T-cell (primary cell): Measurements from ENCODE around the gene SMU1. TPM values are rescaled to one million over a fixed set of nuclear protein-coding genes. Genes with fewer than 3 reads are reported as not detected.
"Not testable (repeated sequence)": the region's sequence is repeated elsewhere in the genome, so short reads cannot be mapped to it uniquely, and the experiment has no call there.

Experiments
- ATAC-seq, 4 experiments: fragments of 200-7000 bp in 3 of 4; fragments of 150-1000 bp in 1 of 4; cut with Tn5 transposase; replicated peaks in 1 of 4; 1 replicate in 3 of 4; 2 replicates in 1 of 4; pipeline ENCODE4 v1.10.0; 2021; ENCODE audit warnings: moderate library complexity in 3 of 4, mild to moderate bottlenecking in 2 of 4, moderate number of reproducible peaks in 1 of 4
- CTCF ChIA-PET, 2 donors: fragments of 300-600 bp; sonication (Branson Sonifier 250); formaldehyde crosslinking; loops; one replicate each; lab custom pipeline; 2022; ENCODE audit warnings: antibody characterized with exemption in 2 of 2; lab: Charles Lee
- POLR2A ChIA-PET, 2 donors: fragments of 300-600 bp; sonication (Branson Sonifier 250); formaldehyde crosslinking; loops; one replicate each; lab custom pipeline; 2022; ENCODE audit warnings: antibody characterized with exemption in 2 of 2; lab: Charles Lee
- DNase-seq, 35 experiments: peaks; one replicate each; pipeline versions ENCODE4 v3.0.0 to v3.0.0-alpha.2; 2013 to 2023
- H3K27ac ChIP-seq: one replicate; pipeline ENCODE4 v1.5.1; 2013; ENCODE audit warnings: low read length
- H3K27me3 ChIP-seq, 2 experiments: replicated peaks in 1 of 2; 1 replicate in 1 of 2; 2 replicates in 1 of 2; pipeline versions ENCODE4 v1.6.1 to v1.7.0; 2013; ENCODE audit warnings: low read length in 1 of 2, mixed read lengths in 1 of 2; ENCODE audit not compliant: control insufficient read depth in 2 of 2, insufficient read depth in 2 of 2; ENCODE audit errors: extremely low read depth in 1 of 2
- H3K36me3 ChIP-seq, 2 donors: 1 replicate in 1 of 2; 2 replicates in 1 of 2; pipeline versions ENCODE4 v1.6.1 to v1.7.0; 2013; ENCODE audit warnings: low read length in 1 of 2; ENCODE audit not compliant: control insufficient read depth in 2 of 2, insufficient read depth in 1 of 2; ENCODE audit errors: extremely low read depth in 1 of 2
- H3K4me1 ChIP-seq, 2 experiments: 1 replicate in 1 of 2; 2 replicates in 1 of 2; pipeline versions ENCODE4 v1.6.1 to v1.7.0; 2013; ENCODE audit warnings: low read length in 2 of 2, mixed read lengths in 1 of 2; ENCODE audit not compliant: insufficient read depth in 2 of 2, control insufficient read depth in 1 of 2; ENCODE audit errors: extremely low read depth in 1 of 2
- H3K4me3 ChIP-seq, 2 donors: 1 replicate in 1 of 2; 2 replicates in 1 of 2; pipeline versions ENCODE4 v1.5.1 to v1.7.0; 2013; ENCODE audit warnings: mild to moderate bottlenecking in 2 of 2, low read length in 1 of 2, moderate library complexity in 1 of 2; ENCODE audit not compliant: control insufficient read depth in 1 of 2; ENCODE audit errors: extremely low read depth in 1 of 2
- H3K9me3 ChIP-seq: 2 replicates; pipeline ENCODE4 v1.7.0; 2013
- H3K27ac Mint-ChIP-seq, 2 donors: one replicate each; pipeline ENCODE4 v1.8.0; 2020 to 2021; ENCODE audit warnings: mild to moderate bottlenecking in 2 of 2, mixed read lengths in 2 of 2
- H3K27me3 Mint-ChIP-seq, 2 donors: one replicate each; pipeline ENCODE4 v1.8.0; 2021 to 2022; ENCODE audit warnings: mixed read lengths in 2 of 2
- H3K36me3 Mint-ChIP-seq: one replicate; pipeline ENCODE4 v1.8.0; 2021; ENCODE audit warnings: mixed read lengths
- H3K4me1 Mint-ChIP-seq, 3 donors: one replicate each; pipeline ENCODE4 v1.8.0; 2020 to 2022; ENCODE audit warnings: mixed read lengths in 3 of 3, mild to moderate bottlenecking in 1 of 3
- H3K4me3 Mint-ChIP-seq, 3 donors: one replicate each; pipeline ENCODE4 v1.8.0; 2020 to 2022; ENCODE audit warnings: mild to moderate bottlenecking in 3 of 3, mixed read lengths in 3 of 3, moderate library complexity in 3 of 3
- H3K9me3 Mint-ChIP-seq, 3 donors: one replicate each; pipeline ENCODE4 v1.8.0; 2020 to 2022; ENCODE audit warnings: mixed read lengths in 3 of 3
- WGBS: methylation state at CpG from one replicate; pipeline ENCODE4 v1.1.5; 2013; ENCODE audit warnings: missing lambda C conversion rate; ENCODE audit not compliant: insufficient coverage; 5-methylcytosine and 5-hydroxymethylcytosine counted together
- total RNA-seq, 35 experiments: library from RNA in 6 of 35; stranded (reverse) in 6 of 35; fragments of 120-200 nt in 1 of 35; gene quantifications; one replicate each; pipeline versions ENCODE4 v1.2.1 to v1.2.4 and lab custom pipeline; 2013 to 2026

The SMU1 gene
- total RNA-seq, 5 donors from 2014 or later (not counting 1 experiment from before 2014, with no cell fraction given) = 22.6 to 25.5 (median 24.4) TPM

GRCh38 chr9:33085672-33086071 lies 9.2 kb upstream of the SMU1 start:
- ATAC-seq, H3K27ac Mint-ChIP-seq, H3K27me3 ChIP-seq, POLR2A ChIA-PET, H3K27me3 Mint-ChIP-seq, H3K36me3 Mint-ChIP-seq, H3K4me3 ChIP-seq, H3K4me3 Mint-ChIP-seq, H3K36me3 ChIP-seq, H3K9me3 ChIP-seq, H3K9me3 Mint-ChIP-seq, CTCF ChIA-PET, DNase-seq, H3K27ac ChIP-seq: not testable (repeated sequence)
- WGBS = 40% methylated on average over 1 of the region's 9 CpGs
- H3K4me1 Mint-ChIP-seq = peaks cover 1 to 29% (median 16%) of the 10 kb centered on the region in 3 donors
- peaks cover 24 to 26% of the 10 kb centered on the region in 2 experiments for H3K4me1 ChIP-seq

- Histone ChIP-seq H3K4me1 (peaks cover 27 to 29% of the 10 kb centered on the region in 2 experiments), H3K27ac (no peak overlapping the region), H3K9me3 (no peaks in the 10 kb centered on the region), H3K36me3 (no peaks in the 10 kb centered on the region), H3K4me3 (no peak overlapping the region), H3K27me3 (no peaks in the 10 kb centered on the region)
- CTCF ChIA-PET = interaction anchor here (0.5 to 0.8 kb wide), 4 partner anchors 143 to 154 kb away, joined by 3 to 6 read pairs (median 4); no protein-coding TSS in a partner anchor
- ATAC-seq (peak in 2 of 4 experiments; percentile 23 to 41), DNase-seq (no peak)
- POLR2A ChIA-PET = no interaction called here
- H3K4me3 Mint-ChIP-seq = peak overlapping the region in 2 of 3 donors; percentile 0 to 13
- H3K27me3 Mint-ChIP-seq = no peaks in the 10 kb centered on the region
- no peaks in the 10 kb centered on the region for H3K36me3 Mint-ChIP-seq
- peak overlapping the region; percentile 72 to 80 for H3K27ac Mint-ChIP-seq
- WGBS = 0% methylated on average over 2 of the region's 8 CpGs
- H3K9me3 Mint-ChIP-seq = no peaks in the 10 kb centered on the region
- peaks cover 7 to 31% (median 21%) of the 10 kb centered on the region in 3 donors for H3K4me1 Mint-ChIP-seq
Observed at GRCh38 chr9:33082538-33083326, 6.3 kb upstream of the SMU1 start.

- CTCF ChIA-PET = interaction anchor here (0.5 to 0.8 kb wide), 3 partner anchors 144 to 145 kb away, joined by 3 to 6 read pairs (median 4); no protein-coding TSS in a partner anchor
- Histone ChIP-seq H3K27me3 (no peaks in the 10 kb centered on the region), H3K4me1 (peaks cover 27 to 32% of the 10 kb centered on the region in 2 experiments), H3K27ac (no peak overlapping the region), H3K36me3 (no peaks in the 10 kb centered on the region), H3K9me3 (no peaks in the 10 kb centered on the region), H3K4me3 (peak overlapping the region in 1 of 2 donors; percentile 23)
- ATAC-seq = peak in 3 of 4 experiments; percentile 37 to 45 (median 40)
- Mint-ChIP-seq H3K27me3 (no peaks in the 10 kb centered on the region), H3K4me1 (peaks cover 11 to 37% (median 24%) of the 10 kb centered on the region in 3 donors), H3K36me3 (no peaks in the 10 kb centered on the region), H3K9me3 (no peaks in the 10 kb centered on the region), H3K27ac (peak overlapping the region; percentile 72 to 80), H3K4me3 (peak overlapping the region in 1 of 3 donors; percentile 0)
- 34% methylated on average over 4 of the region's 5 CpGs for WGBS
- DNase-seq = peak in 8 of 35 experiments; percentile 2 to 44 (median 18)
- POLR2A ChIA-PET = no interaction called here
Observed at GRCh38 chr9:33082128-33082527, 5.7 kb upstream of the SMU1 start.

GRCh38 chr9:33081128-33081851 lies 4.8 kb upstream of the SMU1 start:
- H3K36me3 Mint-ChIP-seq = no peaks in the 10 kb centered on the region
- peak overlapping the region in 1 of 2 donors; percentile 6 for H3K4me3 ChIP-seq
- ATAC-seq = peak; percentile 53 to 59 (median 54)
- H3K4me1 Mint-ChIP-seq = peaks cover 18 to 46% (median 30%) of the 10 kb centered on the region in 3 donors
- no peak overlapping the region for H3K27ac Mint-ChIP-seq
- no peaks in the 10 kb centered on the region for H3K36me3 ChIP-seq
- H3K27ac ChIP-seq = peak overlapping the region; percentile 40
- no peaks in the 10 kb centered on the region for H3K9me3 Mint-ChIP-seq
- ChIA-PET CTCF (interaction anchor here (0.8 to 2.0 kb wide), 3 partner anchors 87 to 145 kb away, joined by 4 to 11 read pairs (median 8); partner anchors contain the start of gene B4GALT1 (in 1 of the 2)), POLR2A (no interaction called here)
- H3K4me1 ChIP-seq = peaks cover 27 to 36% of the 10 kb centered on the region in 2 experiments
- no peak overlapping the region for H3K4me3 Mint-ChIP-seq
- DNase-seq = peak in 34 of 35 experiments; percentile 32 to 87 (median 64)
- 0% methylated on average over 3 of the region's 9 CpGs for WGBS
- H3K9me3 ChIP-seq = no peaks in the 10 kb centered on the region
- no peaks in the 10 kb centered on the region for H3K27me3 Mint-ChIP-seq
- no peaks in the 10 kb centered on the region for H3K27me3 ChIP-seq

- peaks cover 23 to 51% (median 31%) of the 10 kb centered on the region in 3 donors for H3K4me1 Mint-ChIP-seq
- WGBS = no CpG with 5 or more reads among the region's 6 CpGs
- Histone ChIP-seq H3K27ac (peak overlapping the region; percentile 40), H3K9me3 (no peaks in the 10 kb centered on the region), H3K36me3 (no peaks in the 10 kb centered on the region), H3K4me1 (peaks cover 34 to 43% of the 10 kb centered on the region in 2 experiments), H3K4me3 (no peak overlapping the region), H3K27me3 (no peaks in the 10 kb centered on the region)
- no peak for ATAC-seq
- H3K36me3 Mint-ChIP-seq = no peaks in the 10 kb centered on the region
- ChIA-PET CTCF (interaction anchor here (0.8 to 2.0 kb wide), 3 partner anchors 88 to 146 kb away, joined by 4 to 11 read pairs (median 8); partner anchors contain the start of gene B4GALT1 (in 1 of the 2)), POLR2A (no interaction called here)
- no peak overlapping the region for H3K4me3 Mint-ChIP-seq
- H3K27ac Mint-ChIP-seq = no peak overlapping the region
- H3K27me3 Mint-ChIP-seq = no peaks in the 10 kb centered on the region
- DNase-seq = peak in 1 of 35 experiments; percentile 16
- no peaks in the 10 kb centered on the region for H3K9me3 Mint-ChIP-seq
Observed at GRCh38 chr9:33080534-33080933, 4.1 kb upstream of the SMU1 start.

- no peaks in the 10 kb centered on the region for H3K27me3 Mint-ChIP-seq
- H3K4me1 Mint-ChIP-seq = peaks cover 35 to 37% (median 35%) of the 10 kb centered on the region in 3 donors
- DNase-seq (no peak), ATAC-seq (no peak)
- Histone ChIP-seq H3K27me3 (no peaks in the 10 kb centered on the region), H3K27ac (no peak overlapping the region), H3K36me3 (peaks cover 20 to 79% of the 10 kb centered on the region in 2 donors), H3K9me3 (no peaks in the 10 kb centered on the region), H3K4me3 (no peak overlapping the region), H3K4me1 (no peaks in the 10 kb centered on the region)
- CTCF ChIA-PET = no interaction called here
- no peaks in the 10 kb centered on the region for H3K9me3 Mint-ChIP-seq
- POLR2A ChIA-PET = no interaction called here
- H3K4me3 Mint-ChIP-seq = no peak overlapping the region
- peaks cover 55% of the 10 kb centered on the region for H3K36me3 Mint-ChIP-seq
- H3K27ac Mint-ChIP-seq = no peak overlapping the region
- WGBS = no CpG with 5 or more reads among the region's 1 CpG
Observed at GRCh38 chr9:33068991-33069390, 7.5 kb downstream of the SMU1 start.
